ENCODE data around the gene F2.
A peak's percentile ranks its signal among the peaks of the same experiment; 100 is the strongest.
"Not testable (repeated sequence)": the region's sequence is repeated elsewhere in the genome, so short reads cannot be mapped to it uniquely, and the experiment has no call there.

Gene F2

DNA sequence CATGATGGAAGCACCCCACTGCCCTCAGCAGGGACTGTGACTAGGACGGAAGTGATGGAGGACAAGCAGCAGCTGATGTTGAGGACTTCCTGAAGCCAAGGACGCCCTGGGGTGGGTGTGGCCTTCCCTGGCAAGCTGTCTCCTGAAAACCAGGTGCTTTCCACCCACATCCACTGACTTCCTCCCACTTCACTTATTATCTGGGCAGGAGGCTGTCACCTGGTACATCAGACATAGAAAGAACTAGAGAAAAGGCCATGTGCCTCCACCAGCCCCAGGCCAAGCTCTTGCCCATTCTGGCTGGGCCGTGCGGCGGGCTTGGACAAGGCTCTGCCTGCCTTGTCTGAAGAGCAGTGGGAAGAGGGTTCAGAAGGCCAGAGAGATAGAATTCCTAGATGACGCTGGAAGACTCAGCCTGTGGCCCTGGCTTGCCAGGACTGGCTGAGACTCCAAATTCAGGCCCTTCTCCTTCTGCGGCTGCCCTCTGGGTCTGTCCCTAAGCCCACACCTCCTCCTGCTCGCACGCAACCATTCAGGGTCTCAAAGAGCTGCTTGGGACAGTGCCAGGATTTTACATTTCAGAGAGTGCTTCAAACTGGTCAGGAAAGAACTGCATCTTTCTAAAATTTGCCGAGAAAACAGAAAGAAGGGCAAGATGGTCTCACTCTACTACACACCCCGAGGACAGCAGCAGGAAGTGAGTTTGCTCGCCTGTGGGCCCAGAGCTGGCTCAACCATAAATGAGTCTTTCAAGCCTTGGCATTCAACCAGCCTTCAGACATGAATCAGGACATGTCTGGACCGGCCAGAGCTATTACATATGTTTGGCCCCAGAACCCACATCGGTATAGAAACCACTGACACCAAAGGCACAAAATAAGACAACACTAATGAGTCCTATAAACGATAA lies 31.9 kb upstream of the F2 start:
- DNase-seq, result no peak

DNA sequence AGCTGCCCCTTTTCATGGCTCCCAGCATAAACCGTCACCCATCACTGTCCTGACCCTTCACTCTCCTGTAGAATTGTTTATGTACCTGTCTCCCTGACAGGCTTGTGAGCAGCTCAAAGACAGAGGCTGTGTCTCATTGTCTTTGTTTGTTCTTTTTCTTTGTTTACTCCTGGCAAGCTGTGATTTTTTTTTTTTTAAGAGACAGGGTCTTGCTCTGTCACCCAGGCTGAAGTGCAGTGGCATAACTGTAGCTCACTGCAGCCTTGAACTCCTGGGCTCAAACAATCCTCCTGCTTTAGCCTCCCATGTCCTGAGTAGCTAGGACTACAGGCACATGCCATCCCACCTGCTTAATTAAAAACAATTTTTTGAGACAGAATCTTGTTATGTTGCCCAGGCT lies 28.3 kb upstream of the F2 start:
- DNase-seq, result no peak

DNA sequence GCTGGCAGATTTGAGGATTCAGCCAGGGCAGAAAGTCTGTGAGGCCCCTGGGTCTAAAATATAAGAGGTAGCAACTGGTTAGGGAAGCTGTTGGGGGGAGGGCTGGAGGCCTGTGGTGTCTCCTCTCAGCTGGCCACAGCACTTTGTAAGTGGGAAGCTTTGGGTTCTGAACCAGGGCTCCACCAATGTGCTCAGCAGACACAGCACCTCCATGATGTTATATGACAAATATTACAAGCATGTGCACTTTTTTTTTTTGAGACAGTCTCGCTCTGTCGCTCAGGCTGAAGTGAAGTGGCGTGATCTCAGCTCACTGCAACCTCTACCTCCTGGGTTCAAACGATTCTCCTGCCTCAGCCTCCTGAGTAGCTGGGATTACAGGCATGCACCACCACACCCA lies 26.6 kb upstream of the F2 start:
- no peak for DNase-seq

DNA sequence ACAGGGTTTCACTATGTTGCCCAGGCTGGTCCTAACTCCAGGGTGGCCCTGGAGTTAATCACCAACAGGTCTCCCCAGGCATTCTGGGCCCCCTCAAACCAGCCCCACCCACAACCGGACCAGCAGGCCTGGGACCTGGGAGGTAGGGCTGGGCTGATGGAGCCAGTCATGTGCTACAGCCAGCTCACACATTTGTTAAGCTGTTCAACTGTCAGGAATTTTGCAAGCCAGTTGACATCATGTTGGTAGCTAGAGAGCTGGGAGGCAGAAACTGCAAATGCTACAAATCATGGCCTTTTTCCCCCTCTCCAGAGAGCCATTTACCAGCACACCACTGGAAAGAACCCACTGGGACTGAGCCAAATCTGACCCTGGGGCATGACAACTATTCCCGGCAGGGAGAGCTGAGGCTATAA lies 25.4 kb upstream of the F2 start:
- no peak for DNase-seq

DNA sequence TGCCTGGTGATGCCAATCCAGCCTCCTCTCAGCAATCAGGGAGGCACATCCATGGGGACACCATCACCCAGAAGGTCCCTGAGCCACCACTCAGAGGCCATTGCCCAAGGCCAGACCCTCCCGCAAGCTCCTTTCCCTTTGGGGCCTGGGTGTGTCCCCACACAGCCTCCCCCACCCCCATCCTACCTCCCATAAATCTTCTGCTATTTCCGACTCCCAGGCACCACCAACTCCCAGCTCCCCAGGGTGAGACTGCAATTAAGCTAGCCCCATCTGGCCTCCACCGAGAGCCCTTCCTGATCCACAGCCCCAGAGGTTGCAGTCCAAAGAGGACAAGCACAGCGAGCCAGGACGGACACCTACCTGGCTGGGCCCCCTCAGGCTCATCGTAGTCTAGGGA lies 24.9 kb upstream of the F2 start:
- DNase-seq, result no peak

DNA sequence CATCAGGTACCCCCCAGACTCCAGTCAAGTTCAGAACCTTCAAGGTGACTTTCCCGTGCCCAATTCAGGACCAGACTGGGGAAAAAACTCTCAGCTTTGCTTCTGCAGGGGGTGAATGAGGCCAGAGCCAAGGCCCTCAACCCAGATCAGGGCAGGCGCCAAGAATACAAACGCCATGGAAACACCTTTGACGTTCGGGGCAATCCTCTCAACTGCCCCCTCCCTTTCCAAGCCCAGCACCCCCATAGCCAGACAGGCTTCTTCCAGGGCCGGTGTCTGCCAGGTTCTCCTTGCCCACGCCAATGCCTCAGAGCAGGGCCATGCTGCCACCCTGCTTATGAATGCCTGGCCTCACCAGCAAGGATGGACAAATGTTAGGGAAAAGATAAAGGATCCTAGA lies 24.4 kb upstream of the F2 start:
- DNase-seq, result no peak

DNA sequence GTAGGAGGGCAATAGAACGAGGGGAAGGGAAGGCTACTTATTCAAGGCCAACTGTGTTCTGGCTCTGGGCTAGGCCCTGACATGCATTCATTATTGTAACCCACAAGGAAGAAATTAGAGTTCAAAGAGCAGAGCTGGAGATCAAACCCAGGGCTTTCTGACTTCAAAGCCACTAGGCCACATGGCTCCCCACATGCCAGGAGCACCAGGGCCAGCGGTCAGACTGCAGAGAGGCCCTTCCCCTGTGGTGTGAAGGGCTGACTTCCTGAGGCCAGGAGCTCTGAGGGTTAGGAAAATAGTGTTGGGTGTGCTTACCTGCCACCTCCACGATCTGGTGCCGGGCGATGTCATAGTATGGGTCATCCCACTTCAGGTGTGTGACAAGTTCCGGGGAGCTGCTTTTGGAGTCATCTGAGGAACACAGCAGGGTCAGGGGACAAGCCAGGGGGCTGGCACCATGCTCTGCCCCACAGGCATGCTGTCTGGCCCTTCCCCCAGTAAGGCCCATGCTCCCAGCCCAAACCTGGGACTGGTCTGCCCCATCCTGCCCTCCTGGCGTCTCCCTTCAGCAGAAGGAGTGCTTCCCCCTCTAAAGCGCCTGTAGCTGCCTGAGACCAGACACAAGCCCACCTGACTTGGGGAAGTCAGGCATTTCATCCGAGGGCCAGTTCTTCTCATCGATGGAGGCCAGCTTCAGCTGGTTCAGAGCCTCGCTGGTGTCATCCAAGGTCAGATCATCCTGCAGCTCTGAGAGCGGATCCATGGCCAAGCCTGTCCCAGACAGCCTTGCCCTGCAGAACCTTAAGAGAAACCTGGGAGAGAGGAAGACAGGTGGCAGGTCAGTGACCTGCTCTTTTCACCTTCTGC lies 23.4 kb upstream of the F2 start:
- no peak for DNase-seq

DNA sequence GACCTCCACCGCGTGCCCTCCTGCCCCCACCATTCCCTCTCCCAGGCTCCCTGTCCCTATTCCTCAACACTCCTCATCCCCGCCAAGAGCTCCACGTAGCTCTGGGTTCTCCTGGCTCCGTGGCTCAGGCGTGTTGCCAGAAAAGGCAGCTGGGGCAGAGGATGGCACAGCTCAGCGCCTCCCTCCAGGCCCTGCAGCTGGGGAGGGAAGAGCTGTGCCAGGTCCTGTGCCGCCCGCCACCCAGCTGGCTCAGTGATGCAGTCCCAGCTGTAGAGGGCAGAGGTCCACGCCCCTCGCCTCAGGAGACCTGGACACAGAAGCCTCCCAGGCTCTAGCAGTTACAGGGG lies 22.8 kb upstream of the F2 start:
- DNase-seq, result no peak

DNA sequence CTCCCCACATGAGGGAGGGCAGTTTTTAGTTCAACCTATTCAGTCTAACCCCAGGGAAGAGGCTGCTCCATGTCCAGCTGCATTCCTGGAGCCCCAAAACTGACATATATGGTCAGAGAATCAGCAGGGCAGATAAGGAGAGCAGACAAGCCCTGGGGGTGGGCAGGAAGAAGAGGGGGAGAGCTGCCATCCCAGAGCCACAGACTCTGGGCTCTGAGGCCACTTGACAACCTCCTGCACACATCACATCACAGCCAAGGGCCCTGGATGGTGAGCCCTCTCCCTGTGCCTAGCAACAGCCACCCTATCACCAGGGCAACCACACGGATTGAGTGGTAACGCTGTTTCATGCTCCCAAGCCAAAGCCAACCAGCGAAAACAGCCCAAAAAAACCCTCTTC lies 21.7 kb upstream of the F2 start:
- no peak for DNase-seq

DNA sequence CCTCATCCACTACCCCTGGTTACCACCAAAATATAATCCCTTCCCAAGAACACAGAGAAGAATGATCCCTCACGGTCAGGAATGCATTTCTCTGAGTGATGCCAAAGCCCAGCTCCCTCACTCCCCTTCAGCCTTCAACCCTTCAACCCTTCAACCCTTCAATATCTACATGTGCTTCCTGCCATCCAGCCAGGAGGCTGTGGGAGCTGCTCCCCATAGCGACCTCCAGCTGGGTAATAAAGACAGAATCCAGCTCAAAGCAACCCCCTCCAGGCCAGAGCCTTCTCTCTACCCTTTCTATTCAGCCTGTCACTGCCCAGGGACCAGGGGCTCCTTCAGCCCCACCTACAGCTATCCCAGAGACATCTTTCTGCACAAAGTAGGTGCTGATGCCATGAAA lies 21.3 kb upstream of the F2 start:
- DNase-seq, result no peak

DNA sequence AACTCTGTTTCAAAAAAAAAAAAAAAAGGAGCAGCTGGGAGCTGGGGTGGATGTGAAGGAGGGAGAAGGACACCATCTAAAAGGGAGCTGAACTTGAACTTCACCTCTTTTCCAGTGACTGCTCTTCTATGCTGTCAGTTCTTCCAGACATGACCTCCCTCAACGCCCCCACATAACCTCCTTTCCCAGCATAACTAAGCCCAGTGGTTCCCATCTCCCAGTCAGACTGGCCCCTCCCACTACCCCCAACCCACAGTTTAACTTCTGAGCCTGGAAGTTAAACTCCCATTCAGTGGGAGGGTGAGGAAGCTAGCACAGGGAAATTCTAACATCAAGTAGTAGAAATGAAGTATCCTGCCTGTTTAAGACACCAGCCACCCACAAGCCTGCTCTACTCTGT lies 20.4 kb upstream of the F2 start:
- no peak for DNase-seq

DNA sequence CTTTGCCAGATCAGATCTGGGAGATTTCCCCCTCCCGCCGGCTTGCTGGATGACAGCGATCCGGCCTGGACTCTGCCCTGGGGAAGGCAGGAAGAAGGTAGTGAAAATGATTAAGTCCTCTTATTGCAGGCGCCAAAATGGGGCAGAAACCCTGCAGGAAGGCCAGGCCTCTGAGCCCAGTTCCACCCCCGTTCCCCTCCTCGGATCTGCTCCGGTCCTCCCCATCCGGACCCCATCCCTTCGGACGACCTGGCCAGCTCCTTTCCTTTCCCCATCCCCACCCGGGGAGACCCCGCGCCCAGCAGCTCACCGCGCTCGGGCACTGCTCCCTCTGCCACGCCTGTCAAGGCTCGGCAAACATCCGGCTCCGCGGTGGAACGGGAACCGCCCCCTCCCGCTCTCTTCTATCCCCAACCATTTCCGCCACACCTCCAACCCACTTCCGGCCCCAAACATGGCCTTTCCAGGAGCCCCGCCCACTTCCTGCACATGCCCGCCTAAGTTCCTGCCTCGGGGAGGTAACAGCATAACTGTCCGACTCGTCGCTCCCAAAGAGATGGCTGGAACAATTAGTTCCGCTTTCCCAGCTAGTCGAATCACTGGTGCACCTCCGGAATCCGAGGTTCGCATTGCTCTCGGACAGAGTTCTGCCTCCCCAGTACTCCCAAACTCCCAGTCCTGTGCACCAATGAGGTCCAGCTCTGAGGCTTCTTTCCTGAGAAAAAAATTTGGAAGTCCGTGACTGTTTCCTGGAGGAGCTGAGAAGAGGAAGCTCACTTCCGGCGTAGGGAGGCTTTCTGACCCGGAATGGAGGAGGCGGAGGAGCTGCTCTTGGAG lies 18.6 kb upstream of the F2 start, which contains the start of the genes ARHGAP1 and ZNF408:
ARHGAP1 (minus strand) TSS at position 379 of the 837 bp plus-strand sequence. CDS start 4,512 bp downstream, outside the sequence.
ZNF408 (plus strand) TSS at position 791 of the 837 bp plus-strand sequence; CDS start at position 808, 17 bp downstream.
- peak; percentile 100 for DNase-seq

DNA sequence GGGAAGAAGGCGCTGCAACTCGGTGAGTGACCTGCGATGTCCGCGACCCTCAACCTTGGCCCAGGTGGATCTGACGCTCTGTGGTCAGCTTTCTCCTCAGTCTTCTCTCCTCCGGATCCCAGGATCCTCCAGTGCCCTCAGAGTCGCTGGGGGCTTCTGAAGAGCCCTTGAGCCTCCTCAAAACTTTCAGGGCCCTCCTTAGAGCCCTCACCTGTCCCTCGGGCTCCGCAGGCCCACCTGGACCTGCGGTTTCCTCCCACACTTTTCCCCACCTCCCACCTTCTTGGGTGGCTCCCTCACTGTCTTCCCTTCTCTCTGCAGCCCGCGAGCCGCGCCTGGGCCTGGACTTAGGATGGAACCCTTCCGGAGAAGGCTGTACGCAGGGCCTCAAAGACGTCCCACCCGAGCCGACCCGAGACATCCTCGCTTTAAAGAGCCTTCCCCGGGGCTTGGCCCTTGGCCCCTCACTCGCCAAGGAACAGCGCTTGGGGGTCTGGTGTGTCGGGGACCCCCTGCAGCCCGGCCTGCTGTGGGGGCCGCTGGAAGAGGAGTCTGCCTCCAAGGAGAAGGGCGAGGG lies 17.8 kb upstream of the F2 start:
- peak; percentile 69 for DNase-seq

DNA sequence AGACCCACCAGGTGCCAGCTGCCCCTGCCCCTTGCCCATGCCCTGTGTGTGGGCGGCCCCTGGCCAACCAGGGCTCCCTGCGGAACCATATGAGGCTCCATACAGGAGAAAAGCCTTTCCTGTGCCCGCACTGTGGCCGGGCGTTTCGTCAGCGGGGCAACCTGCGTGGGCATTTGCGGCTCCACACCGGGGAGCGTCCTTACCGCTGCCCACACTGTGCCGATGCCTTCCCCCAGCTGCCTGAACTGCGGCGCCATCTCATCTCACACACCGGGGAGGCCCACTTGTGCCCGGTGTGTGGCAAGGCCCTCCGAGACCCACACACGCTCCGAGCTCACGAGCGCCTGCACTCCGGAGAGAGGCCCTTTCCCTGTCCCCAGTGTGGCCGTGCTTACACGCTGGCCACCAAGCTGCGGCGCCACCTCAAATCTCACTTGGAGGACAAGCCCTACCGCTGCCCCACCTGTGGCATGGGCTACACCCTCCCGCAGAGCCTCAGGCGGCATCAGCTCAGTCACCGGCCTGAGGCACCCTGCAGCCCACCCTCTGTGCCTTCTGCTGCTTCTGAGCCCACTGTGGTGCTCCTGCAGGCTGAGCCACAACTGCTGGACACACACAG lies 13.8 kb upstream of the F2 start:
- DNase-seq, result no peak

DNA sequence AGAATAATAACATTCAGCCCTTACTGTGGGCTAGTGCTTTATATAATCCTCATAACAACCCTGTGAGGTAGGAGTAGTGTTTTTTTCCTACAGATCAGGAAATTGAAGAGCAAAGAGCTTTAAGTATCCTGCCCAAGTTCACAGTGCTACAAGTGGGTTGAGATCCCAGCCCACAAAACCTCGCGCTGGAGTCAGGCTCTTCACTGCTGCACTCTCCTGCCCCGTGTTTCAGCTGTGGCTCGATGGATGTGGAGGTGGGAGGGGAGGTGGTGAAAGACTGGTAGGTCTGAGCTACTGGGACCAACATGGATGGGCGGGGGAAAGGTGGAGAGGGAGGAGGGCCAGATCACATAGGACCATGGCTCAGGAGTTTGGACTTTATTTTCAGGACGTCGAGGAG lies 12.1 kb upstream of the F2 start:
- no peak for DNase-seq

DNA sequence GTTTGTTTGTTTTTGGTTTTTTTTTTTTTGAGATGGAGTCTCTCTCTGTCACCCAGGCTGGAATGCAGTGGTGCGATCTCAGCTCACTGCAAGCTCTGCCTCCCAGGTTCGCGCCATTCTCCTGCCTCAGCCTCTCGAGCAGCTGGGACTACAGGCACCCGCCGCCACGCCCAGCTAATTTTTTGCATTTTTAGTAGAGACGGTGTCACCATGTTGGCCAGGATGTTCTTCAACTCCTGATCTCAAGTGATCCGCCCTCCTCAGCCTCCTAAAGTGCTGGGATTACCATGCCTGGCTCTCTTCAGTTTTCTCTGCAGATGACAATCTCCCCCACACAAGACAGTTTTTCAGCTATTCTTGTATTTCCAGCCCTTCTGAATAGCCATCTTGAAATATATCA lies 9.7 kb upstream of the F2 start:
- DNase-seq, result not testable (repeated sequence)

DNA sequence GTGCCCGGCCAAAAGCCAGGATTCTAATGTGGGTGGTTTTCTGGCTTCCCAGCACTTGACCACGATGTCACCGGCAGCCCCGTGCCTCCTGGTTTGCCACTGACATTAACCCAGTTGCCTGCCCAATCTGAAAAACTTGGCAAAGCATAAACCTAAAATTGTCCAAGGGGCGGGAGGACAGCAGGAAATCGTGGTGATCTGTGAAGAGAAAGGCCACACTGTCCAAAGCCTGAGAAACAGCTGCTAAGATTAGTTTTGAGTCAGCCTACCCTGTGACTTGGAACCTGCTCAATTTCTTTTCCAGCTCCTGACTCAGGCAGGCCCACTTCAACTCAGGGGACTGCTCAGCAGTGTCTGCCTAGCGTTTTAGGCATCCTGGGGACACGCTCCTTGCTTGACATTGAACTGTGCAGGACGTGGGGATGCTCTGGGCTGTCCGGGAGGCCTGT lies 8.2 kb upstream of the F2 start:
- no peak for DNase-seq

DNA sequence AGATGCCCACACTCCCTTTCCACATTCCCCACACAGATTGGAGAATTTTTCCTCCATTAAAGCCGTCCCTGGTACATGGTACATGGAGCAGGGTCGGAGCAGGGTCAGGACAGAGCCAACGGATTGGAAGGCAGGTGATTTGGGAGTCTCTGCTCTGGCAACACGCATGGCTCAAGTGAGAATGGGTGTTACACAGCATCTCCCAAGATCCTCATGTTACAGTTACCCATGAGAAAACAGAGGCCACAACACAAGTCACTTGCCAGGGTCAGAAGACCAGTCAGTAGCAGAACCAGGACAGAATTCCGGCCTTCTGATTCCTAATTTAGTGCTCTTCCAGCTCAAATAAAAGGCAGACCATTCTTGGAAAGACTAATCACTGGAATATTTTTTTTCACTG lies 7.7 kb upstream of the F2 start:
- DNase-seq, result no peak

DNA sequence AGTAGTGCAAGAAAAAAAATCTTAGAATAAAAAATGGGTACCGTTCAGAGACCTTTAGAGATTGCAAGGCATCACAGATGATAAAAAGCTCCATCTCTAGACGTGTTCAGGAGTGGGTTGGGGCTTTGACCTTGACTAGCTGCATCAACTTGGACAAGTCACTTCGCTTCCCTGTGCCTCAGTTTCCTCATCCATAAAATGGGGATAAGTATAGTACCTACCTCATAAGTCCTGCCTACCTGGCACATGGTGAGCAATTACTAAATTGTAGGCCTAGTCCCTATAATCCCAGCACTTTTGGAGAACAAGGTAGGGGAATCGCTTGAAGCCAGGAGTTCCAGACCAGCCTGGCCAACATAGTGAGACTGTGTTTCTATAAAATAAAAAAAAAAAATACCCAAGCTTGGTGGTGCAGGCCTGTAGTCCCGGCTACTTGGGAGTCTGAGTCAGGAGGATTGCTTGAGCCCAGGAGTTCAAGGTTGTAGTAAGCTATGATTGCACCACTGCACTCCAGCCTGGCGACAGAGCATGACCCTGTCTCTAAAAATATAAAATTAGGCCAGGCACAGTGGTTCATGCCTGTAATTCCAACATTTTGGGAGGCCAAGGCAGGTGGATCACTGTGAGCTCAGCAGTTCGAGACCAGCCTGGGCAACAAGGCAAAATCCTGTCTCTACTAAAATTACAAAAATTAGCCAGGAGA lies 6.0 kb upstream of the F2 start:
- no peak for DNase-seq

DNA sequence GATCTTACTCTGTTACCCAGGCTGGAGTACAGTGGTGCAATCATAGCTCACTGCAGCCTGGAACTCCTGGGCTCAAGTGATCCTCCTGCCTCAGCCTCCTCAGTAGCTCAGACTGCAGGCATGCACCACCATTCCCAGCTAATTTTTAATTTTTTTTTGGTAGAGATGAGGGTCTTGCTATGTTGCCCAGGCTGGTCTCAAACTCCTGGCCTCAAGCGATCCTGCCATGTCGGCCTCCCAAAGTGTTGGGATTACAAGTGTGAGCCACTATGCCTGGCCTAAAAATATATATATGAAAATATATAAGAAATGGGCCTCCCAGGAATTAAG lies 1.2 kb upstream of the F2 start:
- DNase-seq, result not testable (repeated sequence)
